ENCODE data around the gene SLC1A5.
"Not testable (repeated sequence)": the region's sequence is repeated elsewhere in the genome, so short reads cannot be mapped to it uniquely, and the experiment has no call there.

The SLC1A5 gene

DNA sequence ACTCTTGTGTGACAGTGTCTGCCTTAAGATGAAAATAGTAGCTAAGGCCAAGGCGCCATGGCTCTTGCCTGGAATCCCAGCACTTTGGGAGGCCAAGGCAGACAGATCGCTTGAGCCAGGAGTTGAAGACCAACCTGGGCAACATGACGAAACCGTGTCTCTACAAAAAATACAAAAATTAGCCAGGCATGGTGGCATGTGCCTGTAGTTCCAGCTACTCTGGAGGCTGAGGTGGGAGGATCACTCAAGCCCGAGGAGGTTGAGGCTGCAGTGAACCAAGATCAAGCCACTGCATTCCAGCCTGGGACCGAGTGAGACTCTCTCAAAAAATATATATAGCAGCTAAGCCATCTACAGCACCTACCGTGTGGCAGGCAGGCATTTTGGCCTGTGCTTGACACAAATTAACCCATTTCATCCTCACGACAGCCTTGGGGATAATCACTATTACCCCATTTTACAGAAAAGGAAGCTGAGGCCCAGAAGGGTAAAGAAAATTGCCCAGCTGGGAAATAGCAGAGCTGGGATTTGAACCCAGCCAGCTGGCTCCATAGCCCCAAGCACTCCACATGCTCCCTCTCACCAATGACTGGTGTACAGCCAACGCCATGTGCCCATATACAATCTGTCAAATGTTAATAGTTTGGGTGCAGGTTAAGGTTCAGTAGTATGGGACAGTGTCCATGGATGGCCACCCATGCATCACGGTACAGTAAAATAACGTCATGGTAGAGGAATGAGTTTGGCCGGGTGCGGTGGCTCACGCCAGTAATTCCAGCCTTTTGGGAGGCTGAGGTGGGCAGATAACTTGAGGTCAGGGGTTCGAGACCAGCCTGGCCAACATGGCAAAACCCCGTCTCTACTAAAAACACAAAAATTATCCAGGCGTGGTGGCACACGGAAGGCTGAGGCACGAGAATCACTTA is 3.1 kb downstream of the SLC1A5 start:
- POLR2A ChIA-PET (ENCODE audit: low non-redundant PET), result interaction anchor here (0.5 to 2.2 kb wide), 5 partner anchors 8 to 56 kb away, joined by 3 to 9 read pairs (median 7); no protein-coding TSS in a partner anchor
- no peak for DNase-seq (ENCODE audit: low spot score)

GRCh38 chr19:46784262-46785053 is 3.9 kb downstream of the SLC1A5 start:
- DNase-seq (ENCODE audit: low spot score), result peak; percentile 97
- TF ChIP-seq, protein P1, sequence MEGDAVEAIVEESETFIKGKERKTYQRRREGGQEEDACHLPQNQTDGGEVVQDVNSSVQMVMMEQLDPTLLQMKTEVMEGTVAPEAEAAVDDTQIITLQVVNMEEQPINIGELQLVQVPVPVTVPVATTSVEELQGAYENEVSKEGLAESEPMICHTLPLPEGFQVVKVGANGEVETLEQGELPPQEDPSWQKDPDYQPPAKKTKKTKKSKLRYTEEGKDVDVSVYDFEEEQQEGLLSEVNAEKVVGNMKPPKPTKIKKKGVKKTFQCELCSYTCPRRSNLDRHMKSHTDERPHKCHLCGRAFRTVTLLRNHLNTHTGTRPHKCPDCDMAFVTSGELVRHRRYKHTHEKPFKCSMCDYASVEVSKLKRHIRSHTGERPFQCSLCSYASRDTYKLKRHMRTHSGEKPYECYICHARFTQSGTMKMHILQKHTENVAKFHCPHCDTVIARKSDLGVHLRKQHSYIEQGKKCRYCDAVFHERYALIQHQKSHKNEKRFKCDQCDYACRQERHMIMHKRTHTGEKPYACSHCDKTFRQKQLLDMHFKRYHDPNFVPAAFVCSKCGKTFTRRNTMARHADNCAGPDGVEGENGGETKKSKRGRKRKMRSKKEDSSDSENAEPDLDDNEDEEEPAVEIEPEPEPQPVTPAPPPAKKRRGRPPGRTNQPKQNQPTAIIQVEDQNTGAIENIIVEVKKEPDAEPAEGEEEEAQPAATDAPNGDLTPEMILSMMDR (conservative IDR thresholded peaks at IDR 0.05; ENCODE audit: low read depth), result no peak
- ChIA-PET CTCF (interaction anchor here (1.0 to 1.5 kb wide), 3 partner anchors 11 to 26 kb away, joined by 3 to 4 read pairs (median 3); no protein-coding TSS in a partner anchor), POLR2A (ENCODE audit: low non-redundant PET) (interaction anchor here (1.1 to 2.2 kb wide), 3 partner anchors 9 to 57 kb away, joined by 3 to 7 read pairs (median 5); no protein-coding TSS in a partner anchor)
- peak overlapping the region; percentile 99 for H3K27ac ChIP-seq

More for the DNA sequence above, 3.1 kb downstream of the SLC1A5 start:
- TF ChIP-seq, protein P1 (conservative IDR thresholded peaks at IDR 0.05; ENCODE audit: low read depth), result no peak
- CTCF ChIA-PET, result interaction anchor here (0.6 to 1.5 kb wide), 4 partner anchors 11 to 78 kb away, joined by 3 to 4 read pairs (median 3); no protein-coding TSS in a partner anchor
- peak overlapping the region; percentile 99 for H3K27ac ChIP-seq

- POLR2A ChIA-PET (ENCODE audit: low non-redundant PET), result interaction anchor here (2.2 kb wide), 1 partner anchor 9 kb away, joined by 7 read pairs; no protein-coding TSS in a partner anchor
- TF ChIP-seq, protein P1 (conservative IDR thresholded peaks at IDR 0.05; ENCODE audit: low read depth), result no peak
- CTCF ChIA-PET, result interaction anchor here (0.6 kb wide), 1 partner anchor 16 kb away, joined by 3 read pairs; no protein-coding TSS in a partner anchor
- DNase-seq (ENCODE audit: low spot score), result no peak
- H3K27ac ChIP-seq, result peak overlapping the region; percentile 99
Observed at GRCh38 chr19:46783670-46784069, 4.7 kb downstream of the SLC1A5 start.

DNA sequence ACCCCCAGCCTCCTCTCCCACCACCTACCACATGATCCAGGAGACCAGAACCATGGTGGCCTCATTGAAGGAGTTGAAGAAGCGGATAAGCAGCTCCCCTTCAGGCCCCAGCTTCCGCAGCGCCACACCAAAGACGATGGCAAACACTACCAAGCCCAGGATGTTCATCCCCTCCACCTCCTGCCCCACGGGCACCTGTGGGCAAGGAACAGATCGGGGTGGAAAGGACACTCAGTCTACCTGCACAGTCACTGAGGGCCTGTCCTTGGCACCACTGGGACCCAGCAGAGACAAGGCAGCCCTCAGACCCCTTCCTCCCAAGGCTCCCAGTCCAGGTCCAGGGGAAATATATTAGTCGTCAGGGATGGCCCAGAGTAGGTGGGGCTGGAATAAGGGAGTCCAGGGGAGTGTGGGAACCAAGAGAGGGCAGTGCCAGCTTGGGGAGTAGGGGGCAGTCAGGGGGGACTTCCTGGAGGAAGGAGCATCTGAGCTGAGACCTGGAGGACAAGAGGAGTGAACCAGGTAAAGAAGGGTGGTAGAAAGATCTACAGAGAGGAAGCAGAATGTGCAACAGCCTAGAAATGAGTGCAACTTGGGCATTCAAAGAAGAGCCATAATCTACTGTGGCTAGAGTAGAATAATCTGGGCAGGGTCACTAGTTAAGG is 5.9 kb downstream of the SLC1A5 start:
- no peak for DNase-seq (ENCODE audit: low spot score)
- TF ChIP-seq, protein P1 (conservative IDR thresholded peaks at IDR 0.05; ENCODE audit: low read depth), result no peak
- POLR2A ChIA-PET (ENCODE audit: low non-redundant PET), result interaction anchor here (0.6 to 0.9 kb wide), 2 partner anchors 47 to 55 kb away, joined by 3 to 9 read pairs; no protein-coding TSS in a partner anchor

DNA sequence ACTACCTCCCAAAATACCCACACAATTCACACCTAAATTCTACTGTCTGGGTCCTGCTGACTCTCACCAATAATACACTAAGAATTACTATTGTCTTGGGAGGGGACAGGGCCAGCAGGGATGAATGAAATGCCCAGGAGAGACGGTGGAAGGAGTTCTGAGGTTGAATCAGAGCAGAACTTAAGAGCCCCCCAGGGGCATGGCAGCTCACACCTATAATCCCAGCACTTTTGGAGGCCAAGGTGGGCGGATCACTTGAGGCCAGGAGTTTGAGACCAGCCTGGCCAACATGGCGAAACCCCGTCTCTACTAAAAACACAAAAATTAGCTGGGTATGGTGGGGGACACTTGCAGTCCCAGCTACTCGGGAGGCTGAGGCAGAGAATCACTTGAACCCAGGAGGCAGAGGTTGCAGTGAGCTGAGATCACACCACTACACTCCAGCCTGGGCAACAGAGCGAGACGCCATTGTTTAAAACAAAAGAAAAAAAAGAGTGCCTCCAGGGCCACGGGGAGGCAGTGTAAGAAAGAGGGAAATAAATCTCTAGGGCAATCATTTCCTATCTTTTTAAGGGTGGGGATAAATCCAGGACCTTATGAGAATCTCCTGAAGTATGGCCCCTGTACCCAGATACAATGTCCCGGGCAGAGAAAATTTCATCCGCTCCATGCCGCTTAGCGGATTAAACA is 10.3 kb downstream of the SLC1A5 start:
- H3K27ac ChIP-seq, result peak overlapping the region; percentile 99
- CTCF ChIA-PET, result interaction anchor here (1.6 kb wide), 1 partner anchor 63 kb away, joined by 8 read pairs; no protein-coding TSS in a partner anchor
- DNase-seq (ENCODE audit: low spot score); POLR2A ChIA-PET (ENCODE audit: low non-redundant PET): not testable (repeated sequence)

More for the DNA sequence above, 5.9 kb downstream of the SLC1A5 start:
- H3K27ac ChIP-seq, result peak overlapping the region; percentile 99
- CTCF ChIA-PET, result no interaction called here
